Measurements from ENCODE around the gene NOTCH3. TPM values are rescaled to one million over a fixed set of nuclear protein-coding genes. Genes with fewer than 3 reads are reported as not detected.

The NOTCH3 gene
- total RNA-seq (2021; fragmentation: NEBNext Ultra II Directional; extraction: Animal tissue kit (Norgen Biotek cat#: 25700)) = 10 to 100 TPM in 4 of 6 experiments, 1 to 10 TPM in 2; 3.4 to 18.0 (median 13.1) TPM
- long read RNA-seq, partial matches to known transcripts = 0 of 1 reads
- long read RNA-seq, other reads (novel, unspliced or antisense) = 1 of 1 reads

GRCh38 chr19:15200553-15201364 lies at the start of gene NOTCH3:
Gene NOTCH3 (minus strand): TSS chr19:15200995. CDS start chr19:15200905, 90 bp downstream.
- H3K27ac Mint-ChIP-seq = no peak within 1 kb of the TSS
- no peak for DNase-seq
- H3K27me3 Mint-ChIP-seq (ENCODE audit: insufficient read depth) = peaks cover 8% of the 10 kb centered on the region
- no peaks in the 10 kb centered on the region for H3K9me3 Mint-ChIP-seq
- no peaks in the 10 kb centered on the region for H3K36me3 Mint-ChIP-seq (ENCODE audit: low read depth)
- TF ChIP-seq CTCF (IDR thresholded peaks at IDR 0.05) = no peak
- H3K4me3 Mint-ChIP-seq = peak within 1 kb of the TSS; percentile 49; the same call in 1 of the 2 replicates
- peaks cover 12% of the 10 kb centered on the region for H3K4me1 Mint-ChIP-seq (ENCODE audit: low read depth)

GRCh38 chr19:15250640-15250993 lies 49.8 kb upstream of the NOTCH3 start:
- no peak for TF ChIP-seq CTCF (IDR thresholded peaks at IDR 0.05)
- no peaks in the 10 kb centered on the region for H3K9me3 Mint-ChIP-seq
- peaks cover 75% of the 10 kb centered on the region for H3K4me1 Mint-ChIP-seq (ENCODE audit: low read depth)
- peaks cover 7% of the 10 kb centered on the region; the same call in 1 of the 2 replicates for H3K27me3 Mint-ChIP-seq (ENCODE audit: insufficient read depth)
- H3K36me3 Mint-ChIP-seq (ENCODE audit: low read depth) = peaks cover 28% of the 10 kb centered on the region
- H3K27ac Mint-ChIP-seq = peak overlapping the region; percentile 96
- DNase-seq = peak; percentile 6
- peak overlapping the region; percentile 73 for H3K4me3 Mint-ChIP-seq

- TF ChIP-seq CTCF (IDR thresholded peaks at IDR 0.05) = peak; percentile 41; the same call in 1 of the 2 replicates
- peaks cover 28% of the 10 kb centered on the region for H3K36me3 Mint-ChIP-seq (ENCODE audit: low read depth)
- DNase-seq = peak; percentile 87
- H3K9me3 Mint-ChIP-seq = no peaks in the 10 kb centered on the region
- H3K27me3 Mint-ChIP-seq (ENCODE audit: insufficient read depth) = peaks cover 7% of the 10 kb centered on the region; the same call in 1 of the 2 replicates
- peak overlapping the region; percentile 96 for H3K27ac Mint-ChIP-seq
- H3K4me3 Mint-ChIP-seq = peak overlapping the region; percentile 73
- peaks cover 75% of the 10 kb centered on the region for H3K4me1 Mint-ChIP-seq (ENCODE audit: low read depth)
Observed at GRCh38 chr19:15249972-15250639, 49.3 kb upstream of the NOTCH3 start.

- TF ChIP-seq CTCF (IDR thresholded peaks at IDR 0.05) = no peak
- H3K4me1 Mint-ChIP-seq (ENCODE audit: low read depth) = peaks cover 75% of the 10 kb centered on the region
- peak overlapping the region; percentile 73 for H3K4me3 Mint-ChIP-seq
- H3K36me3 Mint-ChIP-seq (ENCODE audit: low read depth) = peaks cover 28% of the 10 kb centered on the region
- DNase-seq = no peak
- no peaks in the 10 kb centered on the region for H3K9me3 Mint-ChIP-seq
- H3K27me3 Mint-ChIP-seq (ENCODE audit: insufficient read depth) = peaks cover 10% of the 10 kb centered on the region; the same call in 1 of the 2 replicates
- H3K27ac Mint-ChIP-seq = peak overlapping the region; percentile 96
Observed at GRCh38 chr19:15249528-15249874, 48.7 kb upstream of the NOTCH3 start.

- Mint-ChIP-seq H3K36me3 (ENCODE audit: low read depth) (peaks cover 23% of the 10 kb centered on the region), H3K27me3 (ENCODE audit: insufficient read depth) (peaks cover 10% of the 10 kb centered on the region), H3K9me3 (no peaks in the 10 kb centered on the region), H3K4me1 (ENCODE audit: low read depth) (peaks cover 75% of the 10 kb centered on the region), H3K27ac (peak overlapping the region; percentile 96), H3K4me3 (peak overlapping the region; percentile 73)
- DNase-seq = peak; percentile 83
- no peak for TF ChIP-seq CTCF (IDR thresholded peaks at IDR 0.05)
Observed at GRCh38 chr19:15248648-15249527, 48.1 kb upstream of the NOTCH3 start.

All from HFFc6 (cell line).